Uterus (tissue), 2 donors: ENCODE measurements around the gene SOD3.

Experiments
- POLR2A ChIP-seq, 2 donors: fragments of 450-650 bp; IDR thresholded peaks; one replicate each; pipeline ENCODE4 v1.6.1; 2016; ENCODE audit warnings: antibody characterized with exemption in 2 of 2, mild to moderate bottlenecking in 1 of 2, moderate library complexity in 1 of 2
- TF ChIP-seq, protein P1 (sequence below), 4 experiments: fragments of 200-600 bp in 2 of 4; fragments of 450-650 bp in 2 of 4; sonication (generic) in 2 of 4; IDR thresholded peaks; one replicate each; pipeline ENCODE4 v1.5.1; 2016 to 2019; ENCODE audit warnings: antibody characterized with exemption in 4 of 4, mild to moderate bottlenecking in 2 of 4, moderate library complexity in 1 of 4

DNA sequence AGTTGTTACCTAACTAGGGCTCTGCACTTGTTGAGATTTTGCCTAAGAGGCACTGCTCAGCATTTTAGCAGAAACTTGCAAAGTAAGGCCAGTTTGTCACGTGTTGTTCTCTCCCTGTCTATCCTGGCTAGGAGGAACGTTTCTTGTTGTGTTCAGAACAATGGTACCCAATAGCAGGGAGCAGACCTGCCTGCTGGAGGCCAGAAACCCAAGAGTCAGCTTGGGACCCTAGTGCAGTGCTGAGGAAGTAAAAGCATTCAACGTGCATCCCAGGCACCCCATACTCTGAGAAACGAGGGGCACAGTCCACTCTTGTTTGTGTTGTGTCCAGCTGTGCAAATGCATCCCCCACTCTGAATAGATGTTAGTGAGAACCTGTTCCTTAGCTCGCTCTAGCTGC is 42.4 kb downstream of the SOD3 start:
- TF ChIP-seq POLR2A (IDR thresholded peaks at IDR 0.05): no peak
- TF ChIP-seq, protein P1, sequence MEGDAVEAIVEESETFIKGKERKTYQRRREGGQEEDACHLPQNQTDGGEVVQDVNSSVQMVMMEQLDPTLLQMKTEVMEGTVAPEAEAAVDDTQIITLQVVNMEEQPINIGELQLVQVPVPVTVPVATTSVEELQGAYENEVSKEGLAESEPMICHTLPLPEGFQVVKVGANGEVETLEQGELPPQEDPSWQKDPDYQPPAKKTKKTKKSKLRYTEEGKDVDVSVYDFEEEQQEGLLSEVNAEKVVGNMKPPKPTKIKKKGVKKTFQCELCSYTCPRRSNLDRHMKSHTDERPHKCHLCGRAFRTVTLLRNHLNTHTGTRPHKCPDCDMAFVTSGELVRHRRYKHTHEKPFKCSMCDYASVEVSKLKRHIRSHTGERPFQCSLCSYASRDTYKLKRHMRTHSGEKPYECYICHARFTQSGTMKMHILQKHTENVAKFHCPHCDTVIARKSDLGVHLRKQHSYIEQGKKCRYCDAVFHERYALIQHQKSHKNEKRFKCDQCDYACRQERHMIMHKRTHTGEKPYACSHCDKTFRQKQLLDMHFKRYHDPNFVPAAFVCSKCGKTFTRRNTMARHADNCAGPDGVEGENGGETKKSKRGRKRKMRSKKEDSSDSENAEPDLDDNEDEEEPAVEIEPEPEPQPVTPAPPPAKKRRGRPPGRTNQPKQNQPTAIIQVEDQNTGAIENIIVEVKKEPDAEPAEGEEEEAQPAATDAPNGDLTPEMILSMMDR (IDR thresholded peaks at IDR 0.05): no peak
